HepG2 (cell line): ENCODE results near the gene MARCHF9. TPM values are rescaled to one million over a fixed set of nuclear protein-coding genes. Genes with fewer than 3 reads are reported as not detected.
A peak's percentile ranks its signal among the peaks of the same experiment; 100 is the strongest.

Experiments
- ATF6 ChIP-seq: sonication (generic); formaldehyde crosslinking; conservative IDR thresholded peaks from 2 replicates; pipeline ENCODE4 v1.4.0; 2020; ENCODE audit warnings: missing genetic modification reagents
- MAZ ChIP-seq, 2 experiments: sonication (generic) in 1 of 2; formaldehyde crosslinking in 1 of 2; IDR thresholded peaks; 2 replicates each; pipeline versions ENCODE4 v1.5.0 to v1.6.1; 2012 to 2020; ENCODE audit warnings: low read depth in 2 of 2, mild to moderate bottlenecking in 2 of 2, borderline replicate concordance in 1 of 2, improper control_type of control experiment in 1 of 2, low read length in 1 of 2, missing genetic modification reagents in 1 of 2, moderate library complexity in 1 of 2
- NR0B2 ChIP-seq: sonication (generic); formaldehyde crosslinking; IDR thresholded peaks from 2 replicates; pipeline ENCODE4 v1.4.0; 2020; ENCODE audit warnings: mild to moderate bottlenecking, missing genetic modification reagents
- NR1H2 ChIP-seq: sonication (generic); formaldehyde crosslinking; IDR thresholded peaks from 2 replicates; pipeline ENCODE4 v1.8.1; 2022; ENCODE audit warnings: low read depth, missing genetic modification reagents, borderline replicate concordance
- PHF5A ChIP-seq: IDR thresholded peaks from one replicate; pipeline ENCODE4 v1.6.1; 2018; ENCODE audit warnings: low read depth, missing genetic modification reagents; ENCODE audit not compliant: unreplicated experiment
- THAP9 ChIP-seq: sonication (generic); formaldehyde crosslinking; IDR thresholded peaks from 2 replicates; pipeline ENCODE4; 2020; ENCODE audit warnings: missing genetic modification reagents, mild to moderate bottlenecking, borderline replicate concordance
- ZIK1 ChIP-seq: sonication (generic); formaldehyde crosslinking; IDR thresholded peaks from 2 replicates; pipeline ENCODE4 v1.5.0; 2020; ENCODE audit warnings: mild to moderate bottlenecking, low read depth, missing genetic modification reagents, borderline replicate concordance
- ZNF761 ChIP-seq: sonication (generic); formaldehyde crosslinking; conservative IDR thresholded peaks from 2 replicates; pipeline ENCODE4 v1.4.0; 2020; ENCODE audit warnings: mild to moderate bottlenecking, missing genetic modification reagents
- ZSCAN25 ChIP-seq: sonication (generic); formaldehyde crosslinking; IDR thresholded peaks from 2 replicates; pipeline ENCODE4 v1.8.0; 2022; ENCODE audit warnings: mild to moderate bottlenecking, missing genetic modification reagents
- polyA plus RNA-seq, 8 experiments: library from polyadenylated mRNA; depleted of rRNA in 3 of 8; stranded (reverse) in 7 of 8; unstranded in 1 of 8; fragments of >200 nt; fragmentation: Illumina TruSeq in 4 of 8; extraction: Trizol in 4 of 8; gene quantifications; 2 replicates each; pipeline versions ENCODE4 v1.2.1 to v1.2.3, GENCODE V29; 2011 to 2016; ENCODE audit warnings: low read depth in 4 of 8, missing spikeins in 1 of 8, mixed read lengths in 1 of 8; ENCODE audit not compliant: insufficient read depth in 1 of 8
- total RNA-seq, 5 experiments: library from RNA; depleted of rRNA; stranded (reverse); fragments of >200 nt; fragmentation: Illumina TruSeq; extraction: Trizol; gene quantifications; 2 replicates each; pipeline ENCODE4 v1.2.3, GENCODE V29; 2016; ENCODE audit warnings: low read depth in 1 of 5
- TF ChIP-seq, protein P1 (sequence below): sonication (generic); formaldehyde crosslinking; IDR thresholded peaks from 2 replicates; pipeline ENCODE4 v1.4.0; 2020; ENCODE audit warnings: missing genetic modification reagents
- TF ChIP-seq, protein P2 (sequence below): sonication (generic); formaldehyde crosslinking; IDR thresholded peaks from 2 replicates; pipeline ENCODE4 v1.4.0; 2020; ENCODE audit warnings: missing genetic modification reagents
- TF ChIP-seq, protein P3 (sequence below), 2 experiments: sonication (generic) in 1 of 2; formaldehyde crosslinking in 1 of 2; IDR thresholded peaks; 2 replicates each; pipeline versions ENCODE4 v1.4.0 to v1.6.1; 2018 to 2020; ENCODE audit warnings: missing genetic modification reagents in 2 of 2, borderline replicate concordance in 1 of 2, low read depth in 1 of 2, mild to moderate bottlenecking in 1 of 2, missing biosample characterization in 1 of 2

The MARCHF9 gene
- total and polyA plus RNA-seq, 2 of the 13 experiments (the other 11 are each of a cell fraction or from before 2014, with no cell fraction given) = 5.7 to 9.6 TPM

GRCh38 chr12:57755454-57756372 is 810 bp downstream of the MARCHF9 start (continued):
- TF ChIP-seq ATF6 (CRISPR knock-in tag) = no peak
- TF ChIP-seq THAP9 (CRISPR knock-in tag) = peak; percentile 34; the same call in 1 of the 2 replicates
- TF ChIP-seq, protein P1, sequence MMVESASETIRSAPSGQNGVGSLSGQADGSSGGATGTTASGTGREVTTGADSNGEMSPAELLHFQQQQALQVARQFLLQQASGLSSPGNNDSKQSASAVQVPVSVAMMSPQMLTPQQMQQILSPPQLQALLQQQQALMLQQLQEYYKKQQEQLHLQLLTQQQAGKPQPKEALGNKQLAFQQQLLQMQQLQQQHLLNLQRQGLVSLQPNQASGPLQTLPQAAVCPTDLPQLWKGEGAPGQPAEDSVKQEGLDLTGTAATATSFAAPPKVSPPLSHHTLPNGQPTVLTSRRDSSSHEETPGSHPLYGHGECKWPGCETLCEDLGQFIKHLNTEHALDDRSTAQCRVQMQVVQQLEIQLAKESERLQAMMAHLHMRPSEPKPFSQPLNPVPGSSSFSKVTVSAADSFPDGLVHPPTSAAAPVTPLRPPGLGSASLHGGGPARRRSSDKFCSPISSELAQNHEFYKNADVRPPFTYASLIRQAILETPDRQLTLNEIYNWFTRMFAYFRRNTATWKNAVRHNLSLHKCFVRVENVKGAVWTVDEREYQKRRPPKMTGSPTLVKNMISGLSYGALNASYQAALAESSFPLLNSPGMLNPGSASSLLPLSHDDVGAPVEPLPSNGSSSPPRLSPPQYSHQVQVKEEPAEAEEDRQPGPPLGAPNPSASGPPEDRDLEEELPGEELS (CRISPR knock-in tag) = peak; percentile 37; the same call in 1 of the 2 replicates
- no peak for TF ChIP-seq ZNF761 (CRISPR knock-in tag)
- TF ChIP-seq, protein P2, sequence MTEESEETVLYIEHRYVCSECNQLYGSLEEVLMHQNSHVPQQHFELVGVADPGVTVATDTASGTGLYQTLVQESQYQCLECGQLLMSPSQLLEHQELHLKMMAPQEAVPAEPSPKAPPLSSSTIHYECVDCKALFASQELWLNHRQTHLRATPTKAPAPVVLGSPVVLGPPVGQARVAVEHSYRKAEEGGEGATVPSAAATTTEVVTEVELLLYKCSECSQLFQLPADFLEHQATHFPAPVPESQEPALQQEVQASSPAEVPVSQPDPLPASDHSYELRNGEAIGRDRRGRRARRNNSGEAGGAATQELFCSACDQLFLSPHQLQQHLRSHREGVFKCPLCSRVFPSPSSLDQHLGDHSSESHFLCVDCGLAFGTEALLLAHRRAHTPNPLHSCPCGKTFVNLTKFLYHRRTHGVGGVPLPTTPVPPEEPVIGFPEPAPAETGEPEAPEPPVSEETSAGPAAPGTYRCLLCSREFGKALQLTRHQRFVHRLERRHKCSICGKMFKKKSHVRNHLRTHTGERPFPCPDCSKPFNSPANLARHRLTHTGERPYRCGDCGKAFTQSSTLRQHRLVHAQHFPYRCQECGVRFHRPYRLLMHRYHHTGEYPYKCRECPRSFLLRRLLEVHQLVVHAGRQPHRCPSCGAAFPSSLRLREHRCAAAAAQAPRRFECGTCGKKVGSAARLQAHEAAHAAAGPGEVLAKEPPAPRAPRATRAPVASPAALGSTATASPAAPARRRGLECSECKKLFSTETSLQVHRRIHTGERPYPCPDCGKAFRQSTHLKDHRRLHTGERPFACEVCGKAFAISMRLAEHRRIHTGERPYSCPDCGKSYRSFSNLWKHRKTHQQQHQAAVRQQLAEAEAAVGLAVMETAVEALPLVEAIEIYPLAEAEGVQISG (CRISPR knock-in tag) = peak; percentile 63; the same call in 1 of the 2 replicates
- no peak for TF ChIP-seq NR0B2
- TF ChIP-seq NR1H2 (CRISPR knock-in tag) = no peak
- no peak for TF ChIP-seq MAZ (IDR thresholded peaks at IDR 0.05; ENCODE audit: borderline replicate concordance, low read depth, low read length)
- TF ChIP-seq MAZ (CRISPR knock-in tag; IDR thresholded peaks at IDR 0.05; ENCODE audit: low read depth) = peak; percentile 72
- no peak for TF ChIP-seq PHF5A (CRISPR knock-in tag)
- TF ChIP-seq, protein P3, sequence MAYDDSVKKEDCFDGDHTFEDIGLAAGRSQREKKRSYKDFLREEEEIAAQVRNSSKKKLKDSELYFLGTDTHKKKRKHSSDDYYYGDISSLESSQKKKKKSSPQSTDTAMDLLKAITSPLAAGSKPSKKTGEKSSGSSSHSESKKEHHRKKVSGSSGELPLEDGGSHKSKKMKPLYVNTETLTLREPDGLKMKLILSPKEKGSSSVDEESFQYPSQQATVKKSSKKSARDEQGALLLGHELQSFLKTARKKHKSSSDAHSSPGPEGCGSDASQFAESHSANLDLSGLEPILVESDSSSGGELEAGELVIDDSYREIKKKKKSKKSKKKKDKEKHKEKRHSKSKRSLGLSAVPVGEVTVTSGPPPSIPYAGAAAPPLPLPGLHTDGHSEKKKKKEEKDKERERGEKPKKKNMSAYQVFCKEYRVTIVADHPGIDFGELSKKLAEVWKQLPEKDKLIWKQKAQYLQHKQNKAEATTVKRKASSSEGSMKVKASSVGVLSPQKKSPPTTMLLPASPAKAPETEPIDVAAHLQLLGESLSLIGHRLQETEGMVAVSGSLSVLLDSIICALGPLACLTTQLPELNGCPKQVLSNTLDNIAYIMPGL (CRISPR knock-in tag; IDR thresholded peaks at IDR 0.05; ENCODE audit: borderline replicate concordance in 1 of 2, low read depth in 1 of 2) = peak; percentile 46 to 74; a peak in 2 of 4 replicates
- TF ChIP-seq ZSCAN25 = peak; percentile 94
- TF ChIP-seq ZIK1 (CRISPR knock-in tag) = peak; percentile 55; the same call in 1 of the 2 replicates
